ENCODE results near the gene SAMD7. TPM values are rescaled to one million over a fixed set of nuclear protein-coding genes. Genes with fewer than 3 reads are reported as not detected.

SAMD7 gene
- total RNA-seq, 1 experiment from 2014 or later = not detected

DNA sequence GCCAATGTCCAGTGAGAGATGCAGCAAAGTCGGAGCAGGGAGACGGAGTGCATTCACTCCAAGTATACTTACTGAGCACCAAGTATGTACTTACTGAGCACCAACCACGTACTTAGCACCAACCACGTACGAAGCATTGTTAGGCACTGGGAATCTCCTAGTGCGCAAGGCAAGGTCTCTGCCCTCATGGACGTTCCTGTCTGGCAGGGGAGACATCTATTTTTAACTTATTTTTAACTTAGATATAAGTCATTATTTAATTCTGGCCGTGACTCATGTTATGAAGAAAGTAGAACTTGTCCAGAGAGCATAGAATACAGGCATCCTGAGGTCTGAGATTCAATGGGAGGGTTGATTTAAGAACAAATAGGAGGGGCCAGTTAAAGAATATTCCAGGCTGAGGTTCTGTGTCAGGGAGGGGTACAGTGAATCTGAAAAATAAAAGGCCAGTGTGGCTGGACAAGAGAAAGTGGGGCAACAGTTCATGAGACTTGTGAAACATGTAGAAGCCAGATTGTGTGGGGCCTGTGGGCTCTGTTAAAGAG lies 32.3 kb upstream of the SAMD7 start:
- Mint-ChIP-seq H3K27me3 (ENCODE audit: insufficient read depth, unreplicated experiment) (no peaks in the 10 kb centered on the region), H3K9me3 (ENCODE audit: unreplicated experiment) (no peaks in the 10 kb centered on the region), H3K27ac (ENCODE audit: unreplicated experiment) (no peak overlapping the region), H3K36me3 (ENCODE audit: insufficient read depth, unreplicated experiment) (no peaks in the 10 kb centered on the region), H3K4me1 (ENCODE audit: low read depth, unreplicated experiment) (no peaks in the 10 kb centered on the region), H3K4me3 (ENCODE audit: unreplicated experiment) (no peak overlapping the region)
- intact Hi-C loops (cut with micrococcal nuclease; ENCODE audit: unreplicated experiment) = loop anchor here (10.0 kb wide), 1 partner anchor 46 kb away; no protein-coding TSS in a partner anchor
- Histone ChIP-seq H3K4me3 (ENCODE audit: low read depth, low read length) (no peak overlapping the region), H3K9me3 (peaks cover 5% of the 10 kb centered on the region; the same call in 1 of the 2 replicates), H3K27me3 (replicated peaks; ENCODE audit: control insufficient read depth, insufficient read depth, low read length) (no peaks in the 10 kb centered on the region), H3K36me3 (ENCODE audit: control insufficient read depth, insufficient read depth, low read length) (no peaks in the 10 kb centered on the region), H3K4me1 (no peaks in the 10 kb centered on the region)
- no peak for DNase-seq
- TF ChIP-seq CTCF (IDR thresholded peaks at IDR 0.05; ENCODE audit: insufficient read depth in 1 of 2, low read depth in 1 of 2, low read length in 1 of 2, severe bottlenecking in 1 of 2, unreplicated experiment in 1 of 2) = no peak
- ChIA-PET POLR2A (no interaction called here), CTCF (no interaction called here)
- BruUV-seq (replicated peaks) = no TSS peak

DNA sequence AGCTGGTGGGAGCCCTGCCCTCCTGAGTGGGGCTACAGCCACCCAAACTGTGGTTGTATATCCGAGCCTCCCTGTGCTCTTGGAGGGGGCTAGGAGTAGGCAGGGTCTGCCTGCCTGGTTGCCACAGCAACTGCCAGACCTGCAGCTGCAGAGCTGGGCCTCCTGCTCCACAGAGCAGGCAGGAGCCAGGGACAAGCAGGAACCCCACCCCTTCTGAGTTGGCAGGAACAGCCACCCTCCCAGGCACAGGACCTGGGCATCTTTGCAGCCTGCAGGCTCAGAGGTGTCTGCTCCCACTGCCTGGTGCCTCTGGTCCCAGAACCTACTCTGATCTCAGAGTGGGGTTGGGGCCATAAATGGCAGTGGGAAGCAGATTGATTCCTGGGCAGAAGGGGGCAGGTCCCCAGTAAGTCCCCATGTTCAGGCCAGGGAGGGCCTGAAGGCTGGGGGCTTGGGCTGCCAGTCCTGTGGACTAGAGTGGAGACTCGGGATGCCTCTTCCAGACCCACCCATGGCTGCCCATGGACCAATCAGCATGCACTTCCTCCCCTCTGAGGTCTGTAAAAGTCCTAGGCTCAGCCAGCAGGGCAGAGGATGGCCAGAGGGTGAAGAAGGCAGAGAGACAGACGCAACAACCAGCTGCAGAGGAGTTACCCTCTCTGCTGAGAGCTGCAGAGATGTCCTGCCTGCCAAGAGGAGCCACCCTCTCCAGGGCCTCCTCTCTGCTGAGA lies 31.4 kb upstream of the SAMD7 start:
- H3K27me3 ChIP-seq (replicated peaks; ENCODE audit: control insufficient read depth, insufficient read depth, low read length) = no peaks in the 10 kb centered on the region
- TF ChIP-seq CTCF (IDR thresholded peaks at IDR 0.05; ENCODE audit: insufficient read depth in 1 of 2, low read depth in 1 of 2, low read length in 1 of 2, severe bottlenecking in 1 of 2, unreplicated experiment in 1 of 2) = no peak
- Mint-ChIP-seq H3K4me3 (ENCODE audit: unreplicated experiment) (no peak overlapping the region), H3K36me3 (ENCODE audit: insufficient read depth, unreplicated experiment) (no peaks in the 10 kb centered on the region), H3K27me3 (ENCODE audit: insufficient read depth, unreplicated experiment) (peaks cover 4% of the 10 kb centered on the region), H3K27ac (ENCODE audit: unreplicated experiment) (no peak overlapping the region), H3K9me3 (ENCODE audit: unreplicated experiment) (no peaks in the 10 kb centered on the region), H3K4me1 (ENCODE audit: low read depth, unreplicated experiment) (no peaks in the 10 kb centered on the region)
- H3K4me3 ChIP-seq (ENCODE audit: low read depth, low read length) = no peak overlapping the region
- H3K36me3 ChIP-seq (ENCODE audit: control insufficient read depth, insufficient read depth, low read length) = no peaks in the 10 kb centered on the region
- ChIA-PET CTCF (no interaction called here), POLR2A (no interaction called here)
- no TSS peak for BruUV-seq (replicated peaks)
- intact Hi-C loops (cut with micrococcal nuclease; ENCODE audit: unreplicated experiment) = loop anchor here (10.0 kb wide), 1 partner anchor 45 kb away; no protein-coding TSS in a partner anchor
- no peaks in the 10 kb centered on the region for H3K4me1 ChIP-seq
- DNase-seq = no peak
- H3K9me3 ChIP-seq = peaks cover 5% of the 10 kb centered on the region; the same call in 1 of the 2 replicates

DNA sequence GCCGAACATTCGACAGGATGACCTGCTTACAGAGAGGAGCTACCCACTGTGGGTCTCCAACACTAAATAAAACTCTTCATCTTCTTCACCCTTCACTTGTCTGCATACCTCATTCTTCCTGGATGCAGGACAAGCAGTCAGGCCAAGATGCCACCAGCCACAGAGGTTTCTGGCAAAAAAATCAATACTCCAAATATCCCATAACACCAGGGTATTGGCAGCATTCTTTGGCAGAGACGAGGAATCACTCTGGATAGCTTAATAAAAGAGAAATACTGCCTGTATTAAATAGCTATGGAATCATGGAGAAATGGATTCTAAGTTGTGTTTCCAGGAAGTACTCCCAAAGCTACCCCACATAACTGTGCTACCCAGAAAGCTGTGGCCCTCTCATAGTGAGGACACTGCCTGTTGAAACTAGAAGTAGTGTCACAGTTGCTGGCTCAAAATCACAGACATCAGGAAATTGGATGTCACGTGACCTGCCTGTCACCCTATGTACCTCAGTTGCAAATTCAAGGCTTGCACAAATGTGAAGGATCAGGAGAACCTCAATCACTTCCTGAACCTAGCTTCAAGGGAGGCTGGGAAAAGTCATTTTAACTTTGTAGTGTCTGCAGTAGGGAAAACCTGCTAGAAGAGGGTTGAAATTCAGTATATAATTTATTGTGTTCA lies 30.7 kb upstream of the SAMD7 start:
- no peak overlapping the region for H3K4me3 ChIP-seq (ENCODE audit: low read depth, low read length)
- Mint-ChIP-seq H3K4me1 (ENCODE audit: low read depth, unreplicated experiment) (no peaks in the 10 kb centered on the region), H3K9me3 (ENCODE audit: unreplicated experiment) (no peaks in the 10 kb centered on the region), H3K4me3 (ENCODE audit: unreplicated experiment) (no peak overlapping the region), H3K27ac (ENCODE audit: unreplicated experiment) (no peak overlapping the region), H3K27me3 (ENCODE audit: insufficient read depth, unreplicated experiment) (peaks cover 4% of the 10 kb centered on the region), H3K36me3 (ENCODE audit: insufficient read depth, unreplicated experiment) (no peaks in the 10 kb centered on the region)
- intact Hi-C loops (cut with micrococcal nuclease; ENCODE audit: unreplicated experiment) = no loop called here
- no TSS peak for BruUV-seq (replicated peaks)
- ChIA-PET CTCF (no interaction called here), POLR2A (no interaction called here)
- no peaks in the 10 kb centered on the region for H3K27me3 ChIP-seq (replicated peaks; ENCODE audit: control insufficient read depth, insufficient read depth, low read length)
- no peaks in the 10 kb centered on the region for H3K4me1 ChIP-seq
- TF ChIP-seq CTCF (IDR thresholded peaks at IDR 0.05; ENCODE audit: insufficient read depth in 1 of 2, low read depth in 1 of 2, low read length in 1 of 2, severe bottlenecking in 1 of 2, unreplicated experiment in 1 of 2) = no peak
- DNase-seq = no peak
- no peaks in the 10 kb centered on the region for H3K36me3 ChIP-seq (ENCODE audit: control insufficient read depth, insufficient read depth, low read length)
- H3K9me3 ChIP-seq = peaks cover 2% of the 10 kb centered on the region; the same call in 1 of the 2 replicates

Data from Caco-2 (cell line).